Transverse colon (tissue), 4 donors: ENCODE data around the gene UTY. TPM values are rescaled to one million over a fixed set of nuclear protein-coding genes. Genes with fewer than 3 reads are reported as not detected.
A peak's percentile ranks its signal among the peaks of the same experiment; 100 is the strongest.

Experiments
- DNase-seq: peaks from one replicate; pipeline ENCODE4 v3.0.0-alpha.2; 2019
- H3K27ac ChIP-seq, 4 donors: fragments of 200-600 bp; sonication (generic); 2 replicates each; pipeline ENCODE4 v1.5.1; 2016 to 2018; ENCODE audit warnings: inconsistent platforms in 4 of 4
- H3K27me3 ChIP-seq: fragments of 200-600 bp; sonication (generic); 2 replicates; pipeline ENCODE4 v1.5.1; 2017; ENCODE audit warnings: inconsistent platforms
- H3K36me3 ChIP-seq, 4 donors: fragments of 200-600 bp; sonication (generic); 2 replicates each; pipeline ENCODE4 v1.5.1; 2017 to 2019; ENCODE audit warnings: inconsistent platforms in 4 of 4
- H3K4me1 ChIP-seq, 4 donors: fragments of 200-600 bp; sonication (generic); 2 replicates each; pipeline ENCODE4 v1.5.1; 2017 to 2020; ENCODE audit warnings: inconsistent platforms in 4 of 4
- H3K4me3 ChIP-seq, 4 donors: fragments of 200-600 bp; sonication (generic); 1 replicate in 1 of 4; 2 replicates in 3 of 4; pipeline versions ENCODE4 v1.5.1 to v1.6.1; 2017 to 2019; ENCODE audit warnings: inconsistent platforms in 4 of 4
- H3K9me3 ChIP-seq, 2 donors: fragments of 200-600 bp; sonication (generic); 2 replicates each; pipeline ENCODE4 v1.5.1; 2017 to 2019; ENCODE audit warnings: inconsistent platforms in 2 of 2
- EP300 ChIP-seq: sonication (generic); formaldehyde crosslinking; IDR thresholded peaks from one replicate; pipeline ENCODE4 v1.6.1; 2017; ENCODE audit warnings: antibody characterized with exemption, low read depth
- POLR2A ChIP-seq: fragments of 450-650 bp; IDR thresholded peaks from one replicate; pipeline ENCODE4 v1.6.1; 2016; ENCODE audit warnings: antibody characterized with exemption, mild to moderate bottlenecking, moderate library complexity
- POLR2AphosphoS5 ChIP-seq, 3 donors: sonication (generic); formaldehyde crosslinking; IDR thresholded peaks; one replicate each; pipeline ENCODE4 v1.6.1; 2016; ENCODE audit warnings: antibody characterized with exemption in 3 of 3
- WGBS, 2 donors: methylation state at CpG; one replicate each; pipeline ENCODE4 v1.1.5; 2018; ENCODE audit warnings: low coverage in 1 of 2; 5-methylcytosine and 5-hydroxymethylcytosine counted together
- in situ Hi-C, 4 donors: fragments of 200-750 bp; cut with MboI; loops; one replicate each; pipeline versions ENCODE4 v1.15.0 to v1.15.1; 2017; ENCODE audit warnings: low sequenced_read_pairs in 3 of 4, low pct_ligation_motif_present in 1 of 4, low pct_unique_long_range_greater_than_20kb in 1 of 4
- intact Hi-C: fragments of 100-400 bp; cut with DNase I; formaldehyde crosslinking; loops from one replicate; pipeline ENCODE4 v1.15.1; 2023; ENCODE audit warnings: low total_unique reads
- total RNA-seq, 4 donors: library from RNA; depleted of rRNA; stranded (reverse); fragments of >200 nt; gene quantifications; one replicate each; pipeline ENCODE4 v1.1.0, GENCODE V29; 2016
- TF ChIP-seq, protein P1 (sequence below), 5 experiments: fragments of 200-600 bp in 3 of 5; fragments of 450-650 bp in 2 of 5; sonication (generic) in 3 of 5; IDR thresholded peaks; 1 replicate in 2 of 5; 2 replicates in 3 of 5; pipeline ENCODE4 v1.5.1; 2016 to 2017; ENCODE audit warnings: antibody characterized with exemption in 5 of 5, inconsistent platforms in 3 of 5, mild to moderate bottlenecking in 2 of 5, moderate library complexity in 1 of 5

The UTY gene
- 100 to 1,000 TPM in 1 of 4 donors, 10 to 100 TPM in 1, not detected in 2; 50.8 to 137 TPM for total RNA-seq

GRCh38 chrY:13479828-13480227, at the start of gene UTY:
Gene UTY, minus strand, starts transcription at chrY:13480033. Its CDS starts 368 bp downstream, at chrY:13479665.
- Histone ChIP-seq H3K27ac (peak within 1 kb of the TSS in 2 of 4 donors; percentile 97 to 98), H3K27me3 (no peaks in the 10 kb centered on the region), H3K36me3 (no peaks in the 10 kb centered on the region), H3K9me3 (no peaks in the 10 kb centered on the region), H3K4me1 (peaks cover 0 to 11% (median 0%) of the 10 kb centered on the region in 4 donors), H3K4me3 (peak within 1 kb of the TSS in 2 of 4 donors; percentile 57 to 68)
- WGBS, 2 donors, result no CpG with 5 or more reads among the region's 18 CpGs
- TF ChIP-seq POLR2A, result no peak
- TF ChIP-seq, protein P1, sequence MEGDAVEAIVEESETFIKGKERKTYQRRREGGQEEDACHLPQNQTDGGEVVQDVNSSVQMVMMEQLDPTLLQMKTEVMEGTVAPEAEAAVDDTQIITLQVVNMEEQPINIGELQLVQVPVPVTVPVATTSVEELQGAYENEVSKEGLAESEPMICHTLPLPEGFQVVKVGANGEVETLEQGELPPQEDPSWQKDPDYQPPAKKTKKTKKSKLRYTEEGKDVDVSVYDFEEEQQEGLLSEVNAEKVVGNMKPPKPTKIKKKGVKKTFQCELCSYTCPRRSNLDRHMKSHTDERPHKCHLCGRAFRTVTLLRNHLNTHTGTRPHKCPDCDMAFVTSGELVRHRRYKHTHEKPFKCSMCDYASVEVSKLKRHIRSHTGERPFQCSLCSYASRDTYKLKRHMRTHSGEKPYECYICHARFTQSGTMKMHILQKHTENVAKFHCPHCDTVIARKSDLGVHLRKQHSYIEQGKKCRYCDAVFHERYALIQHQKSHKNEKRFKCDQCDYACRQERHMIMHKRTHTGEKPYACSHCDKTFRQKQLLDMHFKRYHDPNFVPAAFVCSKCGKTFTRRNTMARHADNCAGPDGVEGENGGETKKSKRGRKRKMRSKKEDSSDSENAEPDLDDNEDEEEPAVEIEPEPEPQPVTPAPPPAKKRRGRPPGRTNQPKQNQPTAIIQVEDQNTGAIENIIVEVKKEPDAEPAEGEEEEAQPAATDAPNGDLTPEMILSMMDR (IDR thresholded peaks at IDR 0.05), result no peak
- in situ Hi-C loops, result loop anchor here in 2 of 4 donors (25.0 kb wide), 1 partner anchor 232 kb away; the partner anchor contains the start of gene TMSB4Y (in 2 of the 2)
- intact Hi-C loops, result no loop called here
- DNase-seq, result no peak

DNA sequence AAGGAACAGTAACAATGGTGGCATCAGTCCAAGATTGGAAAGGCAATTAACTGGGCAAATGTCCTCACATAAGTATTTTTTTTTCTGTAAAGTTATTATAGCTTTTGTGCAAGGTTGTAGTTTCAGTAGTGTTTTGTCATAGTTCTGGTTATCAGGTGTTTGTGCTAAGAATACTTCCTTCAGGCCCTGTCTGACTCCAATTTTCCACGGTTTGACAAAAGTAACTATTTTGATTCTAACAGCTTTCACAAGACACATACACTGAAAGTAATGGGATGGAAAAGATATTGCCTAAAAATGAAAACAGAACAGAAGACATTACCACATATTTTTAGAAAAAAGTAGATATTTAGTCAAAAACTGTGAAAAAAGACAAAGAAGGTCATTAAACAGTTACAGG, 40.6 kb upstream of the UTY start:
- H3K36me3 ChIP-seq, result no peaks in the 10 kb centered on the region
- WGBS, 2 donors, result no CpG with 5 or more reads among the region's 1 CpG
- H3K4me3 ChIP-seq, result no peak overlapping the region
- H3K27ac ChIP-seq, result no peak overlapping the region
- intact Hi-C loops, result no loop called here
- no peak for DNase-seq
- H3K4me1 ChIP-seq, result no peaks in the 10 kb centered on the region
- H3K9me3 ChIP-seq, result no peaks in the 10 kb centered on the region
- TF ChIP-seq POLR2A (no peak), EP300 (no peak), POLR2AphosphoS5 (IDR thresholded peaks at IDR 0.05) (no peak)
- TF ChIP-seq, protein P1 (IDR thresholded peaks at IDR 0.05), result no peak
- no peaks in the 10 kb centered on the region for H3K27me3 ChIP-seq
- in situ Hi-C loops, result no loop called here

- no peaks in the 10 kb centered on the region for H3K9me3 ChIP-seq
- no peaks in the 10 kb centered on the region for H3K36me3 ChIP-seq
- intact Hi-C loops (no loop called here), in situ Hi-C loops (no loop called here)
- H3K27ac ChIP-seq, result no peak overlapping the region
- H3K4me1 ChIP-seq, result no peaks in the 10 kb centered on the region
- TF ChIP-seq, protein P1 (IDR thresholded peaks at IDR 0.05), result peak in 1 of 5 experiments; percentile 9
- TF ChIP-seq POLR2AphosphoS5 (IDR thresholded peaks at IDR 0.05), result no peak
- TF ChIP-seq EP300, result no peak
- no CpG with 5 or more reads among the region's 1 CpG for WGBS, 2 donors
- no peak overlapping the region for H3K4me3 ChIP-seq
- DNase-seq, result no peak
- no peaks in the 10 kb centered on the region for H3K27me3 ChIP-seq
Observed at GRCh38 chrY:13501215-13501614, 21.4 kb upstream of the UTY start.

DNA sequence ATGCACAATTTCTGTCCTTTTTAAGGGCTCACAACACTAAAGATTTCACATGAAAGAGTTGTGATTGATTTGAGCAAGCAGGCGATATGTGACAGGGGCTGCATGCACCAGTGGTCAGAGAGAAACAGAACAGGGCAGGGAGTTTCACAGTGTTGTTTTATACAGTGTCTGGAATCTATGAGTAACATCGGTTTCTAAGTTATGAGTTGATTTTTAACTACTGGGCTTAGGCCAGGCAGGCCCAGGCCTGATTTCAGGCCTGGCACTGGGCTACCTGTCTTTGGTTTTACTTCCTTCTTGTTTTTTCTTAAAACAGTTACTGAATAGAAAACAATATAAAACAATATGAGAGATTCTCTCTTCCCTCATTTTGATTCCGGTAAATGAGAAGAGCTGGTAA, 13.9 kb upstream of the UTY start:
- intact Hi-C loops (no loop called here), in situ Hi-C loops (loop anchor here in 2 of 4 donors (25.0 kb wide), 1 partner anchor 219 kb away; the partner anchor contains the start of gene TMSB4Y (in 2 of the 2))
- no peaks in the 10 kb centered on the region for H3K9me3 ChIP-seq
- no peak overlapping the region for H3K4me3 ChIP-seq
- H3K4me1 ChIP-seq, result no peaks in the 10 kb centered on the region
- TF ChIP-seq, protein P1 (IDR thresholded peaks at IDR 0.05), result no peak
- TF ChIP-seq EP300, result no peak
- no peak for TF ChIP-seq POLR2A
- TF ChIP-seq POLR2AphosphoS5 (IDR thresholded peaks at IDR 0.05), result no peak
- no peaks in the 10 kb centered on the region for H3K27me3 ChIP-seq
- DNase-seq, result no peak
- 60% methylated on average over 1 of the region's 3 CpGs; no CpG with 5 or more reads in 1 of the 2 donors for WGBS, 2 donors
- peak overlapping the region in 1 of 4 donors; percentile 34 for H3K27ac ChIP-seq
- no peaks in the 10 kb centered on the region for H3K36me3 ChIP-seq
